ENCODE measurements around the gene TDRD7. TPM values are rescaled to one million over a fixed set of nuclear protein-coding genes. Genes with fewer than 3 reads are reported as not detected.

Gene TDRD7
- total and polyA plus RNA-seq, 2 of the 13 experiments (the other 11 are each of a cell fraction or from before 2014, with no cell fraction given) = 9.8 to 15.5 TPM

- TF ChIP-seq NFYC (CRISPR knock-in tag; IDR thresholded peaks at IDR 0.05) (no peak), RFX3 (CRISPR knock-in tag; IDR thresholded peaks at IDR 0.05) (no peak), ZNF776 (CRISPR knock-in tag; IDR thresholded peaks at IDR 0.05) (no peak), ELK4 (CRISPR knock-in tag; IDR thresholded peaks at IDR 0.05; ENCODE audit: borderline replicate concordance) (no peak), ESRRA (CRISPR knock-in tag; IDR thresholded peaks at IDR 0.05; ENCODE audit: low read depth) (0 out of 2 replicates have a peak, but pooled peaks have one; percentile 58), MIXL1 (CRISPR knock-in tag; IDR thresholded peaks at IDR 0.05) (peak; percentile 60; the same call in 1 of the 2 replicates), ADNP (CRISPR knock-in tag; IDR thresholded peaks at IDR 0.05) (peak; percentile 64; the same call in 1 of the 2 replicates), RAD51 (IDR thresholded peaks at IDR 0.05; ENCODE audit: borderline replicate concordance) (no peak), HDAC2 (CRISPR knock-in tag; IDR thresholded peaks at IDR 0.05) (peak; percentile 60; the same call in 1 of the 2 replicates), ZNF335 (CRISPR knock-in tag; IDR thresholded peaks at IDR 0.05) (peak; percentile 11; the same call in 1 of the 2 replicates), TRAFD1 (CRISPR knock-in tag; IDR thresholded peaks at IDR 0.05; ENCODE audit: borderline replicate concordance) (no peak), MLLT10 (CRISPR knock-in tag; IDR thresholded peaks at IDR 0.05) (no peak), JDP2 (CRISPR knock-in tag; IDR thresholded peaks at IDR 0.05; ENCODE audit: borderline replicate concordance) (no peak), ZNF552 (CRISPR knock-in tag; IDR thresholded peaks at IDR 0.05; ENCODE audit: borderline replicate concordance) (0 out of 2 replicates have a peak, but pooled peaks have one; percentile 28), SYNCRIP (IDR thresholded peaks at IDR 0.05; ENCODE audit: insufficient read depth, low read depth, low read length) (no peak), SPEN (CRISPR knock-in tag; IDR thresholded peaks at IDR 0.05; ENCODE audit: low read depth) (no peak), TMF1 (CRISPR knock-in tag; IDR thresholded peaks at IDR 0.05; ENCODE audit: low read depth) (peak; percentile 75; the same call in 1 of the 2 replicates), KDM2A (CRISPR knock-in tag; IDR thresholded peaks at IDR 0.05; ENCODE audit: borderline replicate concordance, low read depth) (peak; percentile 68; the same call in 1 of the 2 replicates)
- TF ChIP-seq, protein P1, sequence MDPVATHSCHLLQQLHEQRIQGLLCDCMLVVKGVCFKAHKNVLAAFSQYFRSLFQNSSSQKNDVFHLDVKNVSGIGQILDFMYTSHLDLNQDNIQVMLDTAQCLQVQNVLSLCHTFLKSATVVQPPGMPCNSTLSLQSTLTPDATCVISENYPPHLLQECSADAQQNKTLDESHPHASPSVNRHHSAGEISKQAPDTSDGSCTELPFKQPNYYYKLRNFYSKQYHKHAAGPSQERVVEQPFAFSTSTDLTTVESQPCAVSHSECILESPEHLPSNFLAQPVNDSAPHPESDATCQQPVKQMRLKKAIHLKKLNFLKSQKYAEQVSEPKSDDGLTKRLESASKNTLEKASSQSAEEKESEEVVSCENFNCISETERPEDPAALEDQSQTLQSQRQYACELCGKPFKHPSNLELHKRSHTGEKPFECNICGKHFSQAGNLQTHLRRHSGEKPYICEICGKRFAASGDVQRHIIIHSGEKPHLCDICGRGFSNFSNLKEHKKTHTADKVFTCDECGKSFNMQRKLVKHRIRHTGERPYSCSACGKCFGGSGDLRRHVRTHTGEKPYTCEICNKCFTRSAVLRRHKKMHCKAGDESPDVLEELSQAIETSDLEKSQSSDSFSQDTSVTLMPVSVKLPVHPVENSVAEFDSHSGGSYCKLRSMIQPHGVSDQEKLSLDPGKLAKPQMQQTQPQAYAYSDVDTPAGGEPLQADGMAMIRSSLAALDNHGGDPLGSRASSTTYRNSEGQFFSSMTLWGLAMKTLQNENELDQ (CRISPR knock-in tag; IDR thresholded peaks at IDR 0.05; ENCODE audit: borderline replicate concordance) = peak; percentile 6; the same call in 1 of the 2 replicates
Observed at GRCh38 chr9:97386733-97387503, 25.0 kb upstream of the TDRD7 start (continued).

Measured in HepG2 (cell line).